ENCODE results near the gene COX11. TPM values are rescaled to one million over a fixed set of nuclear protein-coding genes. Genes with fewer than 3 reads are reported as not detected.

COX11 gene
- polyA plus RNA-seq, 1 of the 3 experiments (the other 2 are of a cell fraction): 85.8 TPM

- no peaks in the 10 kb centered on the region for H3K4me1 ChIP-seq (ENCODE audit: control insufficient read depth in 1 of 2, insufficient read depth in 2 of 2, low read depth in 1 of 2, low read length in 1 of 2)
- H4K20me1 ChIP-seq (ENCODE audit: insufficient read depth): no peaks in the 10 kb centered on the region
- H3K4me3 ChIP-seq (ENCODE audit: low read depth in 2 of 2, low read length in 1 of 2): no peak overlapping the region
- CTCF ChIA-PET: interaction anchor here (0.6 to 8.7 kb wide), 20 partner anchors 8 to 717 kb away, joined by 3 to 62 read pairs (median 4); partner anchors contain the start of gene TMEM100
- no peaks in the 10 kb centered on the region for H3K27me3 ChIP-seq (ENCODE audit: insufficient read depth)
- H2AFZ ChIP-seq (ENCODE audit: low read depth): no peak overlapping the region
- POLR2A ChIA-PET: no interaction called here
- no peak overlapping the region for H3K9ac ChIP-seq
- no peaks in the 10 kb centered on the region for H3F3A ChIP-seq (replicated peaks; ENCODE audit: insufficient read depth)
- TF ChIP-seq CTCF (IDR thresholded peaks at IDR 0.05) (peak; percentile 55), RAD21 (IDR thresholded peaks at IDR 0.05; ENCODE audit: low read length) (peak; percentile 40), SMC3 (IDR thresholded peaks at IDR 0.05; ENCODE audit: low read depth, low read length) (no peak), FOXM1 (IDR thresholded peaks at IDR 0.05; ENCODE audit: low read depth) (no peak)
- no peak overlapping the region for H3K4me2 ChIP-seq
- peak; percentile 20 for DNase-seq
- no peak overlapping the region for H3K27ac ChIP-seq (ENCODE audit: low read depth in 2 of 2, low read length in 1 of 2)
- H3K9me2 ChIP-seq: no peaks in the 10 kb centered on the region
- H3K9me3 ChIP-seq: no peaks in the 10 kb centered on the region
- peaks cover 37 to 53% of the 10 kb centered on the region in 2 experiments for H3K36me3 ChIP-seq (replicated peaks in 1 of 2; ENCODE audit: control insufficient read depth in 1 of 2, insufficient read depth in 2 of 2, low read length in 1 of 2)
- H3K79me2 ChIP-seq (ENCODE audit: insufficient read depth): no peaks in the 10 kb centered on the region
- 97% methylated on average over 1 of the region's 1 CpG for WGBS (ENCODE audit: low lambda C conversion rate)
Measured at GRCh38 chr17:55005520-55005919, 37.1 kb upstream of the COX11 start.

- Histone ChIP-seq H3F3A (replicated peaks; ENCODE audit: insufficient read depth) (no peaks in the 10 kb centered on the region), H4K20me1 (ENCODE audit: insufficient read depth) (no peaks in the 10 kb centered on the region), H3K4me3 (ENCODE audit: low read depth in 2 of 2, low read length in 1 of 2) (no peak overlapping the region), H3K27me3 (ENCODE audit: insufficient read depth) (no peaks in the 10 kb centered on the region), H3K4me2 (no peak overlapping the region), H3K9me2 (no peaks in the 10 kb centered on the region), H2AFZ (ENCODE audit: low read depth) (no peak overlapping the region), H3K27ac (ENCODE audit: low read depth in 2 of 2, low read length in 1 of 2) (no peak overlapping the region), H3K9me3 (no peaks in the 10 kb centered on the region), H3K79me2 (ENCODE audit: insufficient read depth) (no peaks in the 10 kb centered on the region), H3K9ac (no peak overlapping the region), H3K4me1 (ENCODE audit: control insufficient read depth in 1 of 2, insufficient read depth in 2 of 2, low read depth in 1 of 2, low read length in 1 of 2) (no peaks in the 10 kb centered on the region), H3K36me3 (replicated peaks in 1 of 2; ENCODE audit: control insufficient read depth in 1 of 2, insufficient read depth in 2 of 2, low read length in 1 of 2) (peaks cover 36 to 53% of the 10 kb centered on the region in 2 experiments)
- TF ChIP-seq USF1 (IDR thresholded peaks at IDR 0.05; ENCODE audit: borderline replicate concordance, low read depth): no peak
- no peak for TF ChIP-seq MAX (IDR thresholded peaks at IDR 0.05; ENCODE audit: low read depth)
- no peak for TF ChIP-seq NRF1 (IDR thresholded peaks at IDR 0.05; ENCODE audit: low read depth, low read length)
- no peak for TF ChIP-seq TAF1 (IDR thresholded peaks at IDR 0.05; ENCODE audit: borderline replicate concordance, low read depth, low read length)
- no peak for TF ChIP-seq YY1 (IDR thresholded peaks at IDR 0.05; ENCODE audit: low read depth)
- no peak for TF ChIP-seq SMC3 (IDR thresholded peaks at IDR 0.05; ENCODE audit: low read depth, low read length)
- TF ChIP-seq TCF12 (IDR thresholded peaks at IDR 0.05): no peak
- TF ChIP-seq FOXJ3 (CRISPR knock-in tag; IDR thresholded peaks at IDR 0.05): no peak
- DNase-seq: no peak
- WGBS (ENCODE audit: low lambda C conversion rate): 92% methylated on average over 5 of the region's 5 CpGs
- POLR2A ChIA-PET: no interaction called here
- CTCF ChIA-PET: interaction anchor here (0.7 to 8.7 kb wide), 8 partner anchors 12 to 352 kb away, joined by 3 to 62 read pairs (median 7); no protein-coding TSS in a partner anchor
Measured at GRCh38 chr17:55004484-55004883, 36.0 kb upstream of the COX11 start.

Data from SK-N-SH (cell line).